K562 (cell line): ENCODE results near the gene SORCS2. TPM values are rescaled to one million over a fixed set of nuclear protein-coding genes. Genes with fewer than 3 reads are reported as not detected.

Source experiments
- ETS1 ChIP-seq: conservative IDR thresholded peaks from 2 replicates; pipeline ENCODE4 v1.6.1; 2011; ENCODE audit warnings: low read depth, mild to moderate bottlenecking, low read length; ENCODE audit not compliant: control insufficient read depth
- RAD21 ChIP-seq, 2 experiments: fragments of 250-450 bp in 1 of 2; fragments of 450-650 bp in 1 of 2; sonication (Bioruptor Pico) in 1 of 2; formaldehyde crosslinking in 1 of 2; IDR thresholded peaks in 1 of 2; conservative IDR thresholded peaks in 1 of 2; 2 replicates each; pipeline versions ENCODE4 v1.4.0 to v1.8.0; 2020 to 2022; ENCODE audit warnings: mild to moderate bottlenecking in 2 of 2, moderate library complexity in 1 of 2
- TFE3 ChIP-seq: fragments of 450-650 bp; formaldehyde crosslinking; IDR thresholded peaks from 2 replicates; pipeline ENCODE4 v1.4.0; 2020; ENCODE audit warnings: mild to moderate bottlenecking, mixed read lengths
- polyA plus RNA-seq, 8 experiments: library from polyadenylated mRNA; depleted of rRNA in 4 of 8; stranded (reverse) in 5 of 8; unstranded in 3 of 8; fragments of >200 nt; fragmentation: Nextera tagmentation in 2 of 8; fragmentation: Illumina TruSeq in 1 of 8; extraction: Ambion mirVana in 2 of 8; extraction: Trizol in 1 of 8; gene quantifications; 2 replicates each; pipeline versions ENCODE4 v1.2.1 to v1.2.3, GENCODE V29; 2011 to 2014; ENCODE audit warnings: inconsistent platforms in 1 of 8, missing spikeins in 1 of 8
- total RNA-seq, 7 experiments: library from RNA; depleted of rRNA in 6 of 7; stranded (reverse); fragments of >200 nt in 6 of 7; fragmentation: Illumina TruSeq in 2 of 7; extraction: Trizol in 2 of 7; gene quantifications; 2 replicates each; pipeline versions ENCODE4 v1.2.1 to v1.2.3, GENCODE V29; 2011 to 2021; ENCODE audit warnings: low replicate concordance in 1 of 7
- TF ChIP-seq, protein P1 (sequence below), 2 experiments: fragments of 450-650 bp in 1 of 2; sonication (generic) in 1 of 2; formaldehyde crosslinking in 1 of 2; IDR thresholded peaks; 2 replicates each; pipeline versions ENCODE4 v1.7.1 to v1.9.0; 2016 to 2022; ENCODE audit warnings: inconsistent platforms in 1 of 2, mild to moderate bottlenecking in 1 of 2, missing genetic modification reagents in 1 of 2
- TF ChIP-seq, protein P2 (sequence below): IDR thresholded peaks from 3 replicates; pipeline ENCODE4 v1.6.1; 2011; ENCODE audit warnings: borderline replicate concordance, mild to moderate bottlenecking; ENCODE audit not compliant: insufficient read length, insufficient read depth
- TF ChIP-seq, protein P3 (sequence below): fragments of 250-450 bp; sonication (Bioruptor Pico); IDR thresholded peaks from 2 replicates; pipeline ENCODE4 v1.5.1; 2021; ENCODE audit warnings: mild to moderate bottlenecking
- TF ChIP-seq, protein P4 (sequence below): fragments of 250-450 bp; sonication (Bioruptor Pico); IDR thresholded peaks from 2 replicates; pipeline ENCODE4 v1.5.0; 2021; ENCODE audit warnings: mild to moderate bottlenecking, borderline replicate concordance

Gene SORCS2
- total and polyA plus RNA-seq, 9 of the 15 experiments (the other 6 are each of a cell fraction or from before 2014, with no cell fraction given), result not detected

- TF ChIP-seq, protein P1, sequence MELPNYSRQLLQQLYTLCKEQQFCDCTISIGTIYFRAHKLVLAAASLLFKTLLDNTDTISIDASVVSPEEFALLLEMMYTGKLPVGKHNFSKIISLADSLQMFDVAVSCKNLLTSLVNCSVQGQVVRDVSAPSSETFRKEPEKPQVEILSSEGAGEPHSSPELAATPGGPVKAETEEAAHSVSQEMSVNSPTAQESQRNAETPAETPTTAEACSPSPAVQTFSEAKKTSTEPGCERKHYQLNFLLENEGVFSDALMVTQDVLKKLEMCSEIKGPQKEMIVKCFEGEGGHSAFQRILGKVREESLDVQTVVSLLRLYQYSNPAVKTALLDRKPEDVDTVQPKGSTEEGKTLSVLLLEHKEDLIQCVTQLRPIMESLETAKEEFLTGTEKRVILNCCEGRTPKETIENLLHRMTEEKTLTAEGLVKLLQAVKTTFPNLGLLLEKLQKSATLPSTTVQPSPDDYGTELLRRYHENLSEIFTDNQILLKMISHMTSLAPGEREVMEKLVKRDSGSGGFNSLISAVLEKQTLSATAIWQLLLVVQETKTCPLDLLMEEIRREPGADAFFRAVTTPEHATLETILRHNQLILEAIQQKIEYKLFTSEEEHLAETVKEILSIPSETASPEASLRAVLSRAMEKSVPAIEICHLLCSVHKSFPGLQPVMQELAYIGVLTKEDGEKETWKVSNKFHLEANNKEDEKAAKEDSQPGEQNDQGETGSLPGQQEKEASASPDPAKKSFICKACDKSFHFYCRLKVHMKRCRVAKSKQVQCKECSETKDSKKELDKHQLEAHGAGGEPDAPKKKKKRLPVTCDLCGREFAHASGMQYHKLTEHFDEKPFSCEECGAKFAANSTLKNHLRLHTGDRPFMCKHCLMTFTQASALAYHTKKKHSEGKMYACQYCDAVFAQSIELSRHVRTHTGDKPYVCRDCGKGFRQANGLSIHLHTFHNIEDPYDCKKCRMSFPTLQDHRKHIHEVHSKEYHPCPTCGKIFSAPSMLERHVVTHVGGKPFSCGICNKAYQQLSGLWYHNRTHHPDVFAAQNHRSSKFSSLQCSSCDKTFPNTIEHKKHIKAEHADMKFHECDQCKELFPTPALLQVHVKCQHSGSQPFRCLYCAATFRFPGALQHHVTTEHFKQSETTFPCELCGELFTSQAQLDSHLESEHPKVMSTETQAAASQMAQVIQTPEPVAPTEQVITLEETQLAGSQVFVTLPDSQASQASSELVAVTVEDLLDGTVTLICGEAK (IDR thresholded peaks at IDR 0.05), result no peak
- TF ChIP-seq, protein P1 (CRISPR knock-in tag; IDR thresholded peaks at IDR 0.05), result no peak
- TF ChIP-seq, protein P2, sequence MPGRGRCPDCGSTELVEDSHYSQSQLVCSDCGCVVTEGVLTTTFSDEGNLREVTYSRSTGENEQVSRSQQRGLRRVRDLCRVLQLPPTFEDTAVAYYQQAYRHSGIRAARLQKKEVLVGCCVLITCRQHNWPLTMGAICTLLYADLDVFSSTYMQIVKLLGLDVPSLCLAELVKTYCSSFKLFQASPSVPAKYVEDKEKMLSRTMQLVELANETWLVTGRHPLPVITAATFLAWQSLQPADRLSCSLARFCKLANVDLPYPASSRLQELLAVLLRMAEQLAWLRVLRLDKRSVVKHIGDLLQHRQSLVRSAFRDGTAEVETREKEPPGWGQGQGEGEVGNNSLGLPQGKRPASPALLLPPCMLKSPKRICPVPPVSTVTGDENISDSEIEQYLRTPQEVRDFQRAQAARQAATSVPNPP, result no peak
- TF ChIP-seq TFE3 (CRISPR knock-in tag) (no peak), ETS1 (no peak), RAD21 (CRISPR knock-in tag; conservative IDR thresholded peaks at IDR 0.05 in 1 of 2, IDR thresholded peaks at IDR 0.05 in 1 of 2) (no peak)
- TF ChIP-seq, protein P3, sequence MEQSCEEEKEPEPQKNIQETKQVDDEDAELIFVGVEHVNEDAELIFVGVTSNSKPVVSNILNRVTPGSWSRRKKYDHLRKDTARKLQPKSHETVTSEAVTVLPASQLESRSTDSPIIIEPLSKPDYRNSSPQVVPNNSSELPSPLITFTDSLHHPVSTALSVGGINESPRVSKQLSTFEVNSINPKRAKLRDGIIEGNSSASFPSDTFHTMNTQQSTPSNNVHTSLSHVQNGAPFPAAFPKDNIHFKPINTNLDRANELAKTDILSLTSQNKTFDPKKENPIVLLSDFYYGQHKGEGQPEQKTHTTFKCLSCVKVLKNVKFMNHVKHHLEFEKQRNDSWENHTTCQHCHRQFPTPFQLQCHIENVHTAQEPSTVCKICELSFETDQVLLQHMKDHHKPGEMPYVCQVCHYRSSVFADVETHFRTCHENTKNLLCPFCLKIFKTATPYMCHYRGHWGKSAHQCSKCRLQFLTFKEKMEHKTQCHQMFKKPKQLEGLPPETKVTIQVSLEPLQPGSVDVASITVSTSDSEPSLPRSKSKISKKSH, result no peak
- TF ChIP-seq, protein P4, sequence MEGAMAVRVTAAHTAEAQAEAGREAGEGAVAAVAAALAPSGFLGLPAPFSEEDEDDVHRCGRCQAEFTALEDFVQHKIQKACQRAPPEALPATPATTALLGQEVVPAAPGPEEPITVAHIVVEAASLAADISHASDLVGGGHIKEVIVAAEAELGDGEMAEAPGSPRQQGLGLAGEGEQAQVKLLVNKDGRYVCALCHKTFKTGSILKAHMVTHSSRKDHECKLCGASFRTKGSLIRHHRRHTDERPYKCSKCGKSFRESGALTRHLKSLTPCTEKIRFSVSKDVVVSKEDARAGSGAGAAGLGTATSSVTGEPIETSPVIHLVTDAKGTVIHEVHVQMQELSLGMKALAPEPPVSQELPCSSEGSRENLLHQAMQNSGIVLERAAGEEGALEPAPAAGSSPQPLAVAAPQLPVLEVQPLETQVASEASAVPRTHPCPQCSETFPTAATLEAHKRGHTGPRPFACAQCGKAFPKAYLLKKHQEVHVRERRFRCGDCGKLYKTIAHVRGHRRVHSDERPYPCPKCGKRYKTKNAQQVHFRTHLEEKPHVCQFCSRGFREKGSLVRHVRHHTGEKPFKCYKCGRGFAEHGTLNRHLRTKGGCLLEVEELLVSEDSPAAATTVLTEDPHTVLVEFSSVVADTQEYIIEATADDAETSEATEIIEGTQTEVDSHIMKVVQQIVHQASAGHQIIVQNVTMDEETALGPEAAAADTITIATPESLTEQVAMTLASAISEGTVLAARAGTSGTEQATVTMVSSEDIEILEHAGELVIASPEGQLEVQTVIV (CRISPR knock-in tag), result no peak
These were observed 123.6 kb downstream of the SORCS2 start (continued) for GRCh38 chr4:7315935-7316334.
